Neuronal stem cell (in vitro differentiated cells): ENCODE results near the gene PDLIM5.

ENCODE experiments used
- DNase-seq: peaks from one replicate; pipeline ENCODE4 v3.0.0-alpha.2; 2013; ENCODE audit warnings: low spot score
- H2AFZ ChIP-seq: one replicate; pipeline ENCODE4 v1.6.1; 2013; ENCODE audit warnings: mild to moderate bottlenecking, low read length, inconsistent platforms
- H2AK5ac ChIP-seq: 2 replicates; pipeline ENCODE4 v1.6.1; 2013; ENCODE audit warnings: low read depth, mild to moderate bottlenecking, inconsistent platforms, low read length, moderate library complexity, mixed read lengths
- H2BK120ac ChIP-seq: 2 replicates; pipeline ENCODE4 v1.6.1; 2013; ENCODE audit warnings: low read depth, mild to moderate bottlenecking, inconsistent platforms, low read length, moderate library complexity, mixed read lengths
- H2BK12ac ChIP-seq: one replicate; pipeline ENCODE4 v1.6.1; 2013; ENCODE audit warnings: low read length, inconsistent platforms
- H2BK15ac ChIP-seq: 2 replicates; pipeline ENCODE4 v1.6.1; 2013; ENCODE audit warnings: mild to moderate bottlenecking, low read length, inconsistent platforms, mixed read lengths
- H2BK5ac ChIP-seq: one replicate; pipeline ENCODE4 v1.6.1; 2013; ENCODE audit warnings: inconsistent platforms, mild to moderate bottlenecking, low read length, moderate library complexity
- H3K14ac ChIP-seq: one replicate; pipeline ENCODE4 v1.6.1; 2013; ENCODE audit warnings: low read length, inconsistent platforms
- H3K18ac ChIP-seq: 2 replicates; pipeline ENCODE4 v1.6.1; 2013; ENCODE audit warnings: low read length, inconsistent platforms
- H3K23ac ChIP-seq: 2 replicates; pipeline ENCODE4 v1.6.1; 2013; ENCODE audit warnings: low read depth, mild to moderate bottlenecking, mixed read lengths, low read length, inconsistent platforms; ENCODE audit not compliant: poor library complexity
- H3K27ac ChIP-seq: replicated peaks from 3 replicates; pipeline ENCODE4 v1.5.1; 2013; ENCODE audit warnings: low read length, inconsistent platforms
- H3K27me3 ChIP-seq, 3 experiments: 2 replicates each; pipeline ENCODE4 v1.6.1; 2013; ENCODE audit warnings: low read length in 3 of 3, mild to moderate bottlenecking in 2 of 3, inconsistent platforms in 1 of 3, low read depth in 1 of 3, mixed read lengths in 1 of 3, moderate library complexity in 1 of 3; ENCODE audit not compliant: control insufficient read depth in 3 of 3, insufficient read depth in 3 of 3
- H3K36me3 ChIP-seq, 2 donors: replicated peaks in 1 of 2; 2 replicates each; pipeline ENCODE4 v1.6.1; 2013; ENCODE audit warnings: low read length in 2 of 2; ENCODE audit not compliant: control insufficient read depth in 2 of 2, insufficient read depth in 2 of 2
- H3K4ac ChIP-seq: 2 replicates; pipeline ENCODE4 v1.6.1; 2013; ENCODE audit warnings: inconsistent platforms, mild to moderate bottlenecking, low read length, moderate library complexity
- H3K4me1 ChIP-seq, 2 donors: 1 replicate in 1 of 2; 2 replicates in 1 of 2; pipeline ENCODE4 v1.6.1; 2013; ENCODE audit warnings: low read length in 2 of 2, low read depth in 1 of 2; ENCODE audit not compliant: control insufficient read depth in 2 of 2, insufficient read depth in 1 of 2
- H3K4me2 ChIP-seq: one replicate; pipeline ENCODE4 v1.6.1; 2013; ENCODE audit warnings: mild to moderate bottlenecking, low read length, inconsistent platforms; ENCODE audit not compliant: insufficient read depth, poor library complexity, severe bottlenecking
- H3K4me3 ChIP-seq, 2 donors: 2 replicates each; pipeline ENCODE4 v1.5.1; 2013; ENCODE audit warnings: low read length in 2 of 2, mild to moderate bottlenecking in 2 of 2, inconsistent platforms in 1 of 2, moderate library complexity in 1 of 2
- H3K79me1 ChIP-seq: one replicate; pipeline ENCODE4 v1.6.1; 2013; ENCODE audit warnings: low read depth, mild to moderate bottlenecking, inconsistent platforms, low read length, moderate library complexity
- H3K9ac ChIP-seq: one replicate; pipeline ENCODE4 v1.6.1; 2013; ENCODE audit warnings: mild to moderate bottlenecking, low read depth, low read length, inconsistent platforms; ENCODE audit not compliant: poor library complexity
- H3K9me3 ChIP-seq, 2 donors: replicated peaks in 1 of 2; 2 replicates each; pipeline versions ENCODE3 to v1.6.1; 2013; ENCODE audit warnings: low read length in 2 of 2, mild to moderate bottlenecking in 2 of 2, inconsistent platforms in 1 of 2, low read depth in 1 of 2, mixed read lengths in 1 of 2, moderate library complexity in 1 of 2; ENCODE audit not compliant: control insufficient read depth in 2 of 2, insufficient read depth in 1 of 2
- H4K8ac ChIP-seq: one replicate; pipeline ENCODE4 v1.6.1; 2013; ENCODE audit warnings: low read depth, mild to moderate bottlenecking, inconsistent platforms, low read length, moderate library complexity
- H4K91ac ChIP-seq: one replicate; pipeline ENCODE4 v1.6.1; 2013; ENCODE audit warnings: low read length, low read depth, mild to moderate bottlenecking, inconsistent platforms; ENCODE audit not compliant: poor library complexity
- WGBS, 2 donors: extraction: QIAGEN DNeasy Blood & Tissue Kit; methylation state at CpG; one replicate each; pipeline ENCODE4 v1.1.7; 2013; ENCODE audit warnings: missing lambda C conversion rate in 2 of 2, mixed read lengths in 1 of 2; ENCODE audit not compliant: insufficient read length in 2 of 2, insufficient replicate concordance in 1 of 2; ENCODE audit errors: extremely low coverage in 2 of 2; 5-methylcytosine and 5-hydroxymethylcytosine counted together

PDLIM5 gene

DNA sequence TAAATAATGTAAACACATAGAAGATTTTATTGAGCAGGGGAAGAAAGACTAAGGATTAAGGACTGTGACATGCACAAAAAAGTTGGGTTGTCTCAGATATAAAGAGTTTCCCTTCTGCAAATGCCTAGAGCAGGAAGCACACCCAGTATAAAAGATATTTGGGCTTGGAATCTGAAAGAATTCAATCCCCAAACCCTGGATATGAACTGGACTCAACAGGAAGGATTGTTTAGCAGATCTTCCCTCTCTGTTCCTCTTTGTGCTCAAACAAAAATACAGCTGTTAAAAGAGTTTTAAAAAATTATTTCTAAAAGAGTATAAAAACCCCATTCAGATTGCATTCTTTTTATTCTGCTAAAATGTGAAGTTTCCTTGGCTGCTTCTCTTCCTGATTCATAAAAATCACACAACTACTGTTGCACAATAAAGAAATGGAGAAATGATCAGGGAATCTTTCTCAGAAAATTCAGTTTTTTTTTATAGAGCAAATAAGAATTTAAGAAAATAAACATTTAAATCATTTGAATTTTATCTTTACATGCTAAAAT is 71.4 kb downstream of the PDLIM5 start:
- Histone ChIP-seq H3K14ac (no peak overlapping the region), H3K79me1 (no peaks in the 10 kb centered on the region), H2BK5ac (no peak overlapping the region), H3K4ac (no peak overlapping the region), H2BK15ac (no peak overlapping the region), H3K18ac (no peak overlapping the region), H3K27me3 (no peaks in the 10 kb centered on the region), H3K4me3 (no peak overlapping the region), H3K9me3 (no peaks in the 10 kb centered on the region), H3K4me2 (no peak overlapping the region), H3K23ac (no peak overlapping the region), H2BK12ac (no peak overlapping the region), H4K8ac (no peak overlapping the region), H2AFZ (no peak overlapping the region), H2BK120ac (no peak overlapping the region), H3K36me3 (no peaks in the 10 kb centered on the region), H2AK5ac (no peak overlapping the region), H3K27ac (no peak overlapping the region), H3K9ac (no peak overlapping the region), H3K4me1 (peaks cover 0 to 3% of the 10 kb centered on the region in 2 donors), H4K91ac (no peak overlapping the region)
- DNase-seq: no peak

- H3K79me1 ChIP-seq: no peaks in the 10 kb centered on the region
- no peak overlapping the region for H2BK120ac ChIP-seq
- H3K4ac ChIP-seq: no peak overlapping the region
- H3K18ac ChIP-seq: no peak overlapping the region
- H3K4me1 ChIP-seq: peaks cover 0 to 3% of the 10 kb centered on the region in 2 donors
- no peak overlapping the region for H2AK5ac ChIP-seq
- no peak overlapping the region for H2AFZ ChIP-seq
- H4K91ac ChIP-seq: no peak overlapping the region
- H3K4me3 ChIP-seq: no peak overlapping the region
- no CpG with 5 or more reads among the region's 3 CpGs for WGBS, 2 donors
- no peak overlapping the region for H3K14ac ChIP-seq
- no peak overlapping the region for H3K27ac ChIP-seq
- H3K36me3 ChIP-seq: no peaks in the 10 kb centered on the region
- no peak overlapping the region for H2BK15ac ChIP-seq
- no peak overlapping the region for H3K9ac ChIP-seq
- H3K27me3 ChIP-seq: no peaks in the 10 kb centered on the region
- no peak for DNase-seq
- no peak overlapping the region for H3K4me2 ChIP-seq
- H3K23ac ChIP-seq: no peak overlapping the region
- no peak overlapping the region for H4K8ac ChIP-seq
- no peak overlapping the region for H2BK12ac ChIP-seq
- H3K9me3 ChIP-seq: no peaks in the 10 kb centered on the region
- H2BK5ac ChIP-seq: no peak overlapping the region
These were observed 71.9 kb downstream of the PDLIM5 start for GRCh38 chr4:94523617-94524016.

GRCh38 chr4:94525993-94526728 is 74.4 kb downstream of the PDLIM5 start:
- Histone ChIP-seq H2BK120ac (no peak overlapping the region), H3K23ac (no peak overlapping the region), H4K8ac (no peak overlapping the region), H2AFZ (no peak overlapping the region), H2AK5ac (no peak overlapping the region), H3K4ac (no peak overlapping the region), H2BK15ac (no peak overlapping the region), H3K4me1 (peaks cover 0 to 1% of the 10 kb centered on the region in 2 donors), H2BK12ac (no peak overlapping the region), H3K79me1 (no peaks in the 10 kb centered on the region), H3K27me3 (no peaks in the 10 kb centered on the region), H3K4me2 (no peak overlapping the region), H3K18ac (no peak overlapping the region), H3K27ac (no peak overlapping the region), H3K9me3 (no peaks in the 10 kb centered on the region), H3K14ac (no peak overlapping the region), H2BK5ac (no peak overlapping the region), H3K9ac (no peak overlapping the region), H4K91ac (no peak overlapping the region), H3K36me3 (peaks cover 0 to 2% of the 10 kb centered on the region in 2 donors), H3K4me3 (no peak overlapping the region)
- no CpG with 5 or more reads among the region's 3 CpGs for WGBS, 2 donors
- DNase-seq: no peak

DNA sequence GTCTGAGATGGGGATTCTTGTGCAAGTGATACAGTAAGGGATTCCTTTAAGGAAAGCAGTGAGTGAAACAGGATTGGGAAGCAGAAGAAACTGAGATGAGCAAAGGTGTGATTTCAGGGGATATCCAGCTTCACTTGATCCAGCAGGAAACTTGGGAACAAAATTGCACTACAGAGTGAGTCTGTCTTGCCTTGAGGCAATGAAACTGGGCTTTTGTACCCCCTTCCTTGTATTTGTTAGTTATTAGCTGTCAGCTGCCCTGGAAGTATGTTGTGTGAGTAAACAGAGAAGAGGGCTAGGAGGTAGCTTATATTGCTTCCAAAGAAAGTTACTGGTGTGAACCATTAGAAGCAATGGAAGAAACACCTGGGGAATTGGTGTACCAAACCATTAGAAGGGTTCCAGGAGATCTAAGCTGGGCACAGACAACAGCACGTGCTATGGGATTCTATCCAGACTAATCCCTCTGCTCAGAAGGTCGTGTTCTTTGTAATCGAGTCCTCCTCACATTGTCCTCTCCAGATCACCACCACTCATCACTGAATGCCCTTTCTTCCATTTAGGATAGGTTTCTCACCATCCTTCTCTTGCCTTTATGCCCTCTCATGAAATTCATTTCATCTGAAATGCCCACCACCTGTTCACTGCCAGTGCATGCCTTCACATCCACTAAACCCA is 76.0 kb downstream of the PDLIM5 start:
- Histone ChIP-seq H3K4ac (no peak overlapping the region), H3K9ac (no peak overlapping the region), H3K14ac (no peak overlapping the region), H2BK12ac (no peak overlapping the region), H3K9me3 (no peaks in the 10 kb centered on the region), H4K8ac (no peak overlapping the region), H2BK15ac (no peak overlapping the region), H3K27ac (no peak overlapping the region), H3K4me2 (no peak overlapping the region), H3K4me3 (no peak overlapping the region), H3K18ac (no peak overlapping the region), H3K4me1 (peaks cover 0 to 1% of the 10 kb centered on the region in 2 donors), H2BK5ac (no peak overlapping the region), H4K91ac (no peak overlapping the region), H2BK120ac (no peak overlapping the region), H3K27me3 (no peaks in the 10 kb centered on the region), H3K36me3 (peaks cover 0 to 2% of the 10 kb centered on the region in 2 donors), H2AK5ac (no peak overlapping the region), H3K79me1 (no peaks in the 10 kb centered on the region), H3K23ac (no peak overlapping the region), H2AFZ (no peak overlapping the region)
- no CpG with 5 or more reads among the region's 3 CpGs for WGBS, 2 donors
- no peak for DNase-seq
